DOHH2 (cell line): ENCODE measurements around the gene LDLR.
A peak's percentile ranks its signal among the peaks of the same experiment; 100 is the strongest.

Source experiments
- H3F3A ChIP-seq: fragments of 200-600 bp; sonication (generic), shearing (Covaris generic); 2 replicates; pipeline ENCODE4 v1.6.0; 2016; ENCODE audit warnings: antibody characterized with exemption, mild to moderate bottlenecking; ENCODE audit not compliant: control insufficient read depth, insufficient read depth
- H3K27ac ChIP-seq: fragments of 200-600 bp; sonication (generic); 2 replicates; pipeline ENCODE4 v1.5.1; 2014; ENCODE audit warnings: low read depth, mild to moderate bottlenecking, low read length, moderate library complexity
- H3K27me3 ChIP-seq: fragments of 200-600 bp; sonication (generic); 2 replicates; pipeline ENCODE4 v1.6.1; 2014; ENCODE audit warnings: mild to moderate bottlenecking, low read length, mixed read lengths; ENCODE audit not compliant: control insufficient read depth
- H3K36me3 ChIP-seq: fragments of 200-600 bp; sonication (generic); 2 replicates; pipeline ENCODE4 v1.6.1; 2014; ENCODE audit warnings: mild to moderate bottlenecking, low read length, moderate library complexity, mixed read lengths; ENCODE audit not compliant: control insufficient read depth
- H3K4me1 ChIP-seq: fragments of 200-600 bp; sonication (generic); 2 replicates; pipeline ENCODE4 v1.6.1; 2014; ENCODE audit warnings: mild to moderate bottlenecking, low read length, mixed read lengths; ENCODE audit not compliant: control insufficient read depth
- H3K4me2 ChIP-seq: fragments of 200-600 bp; sonication (generic); 2 replicates; pipeline ENCODE4 v1.6.0; 2014; ENCODE audit warnings: mild to moderate bottlenecking, low read length, moderate library complexity
- H3K4me3 ChIP-seq: fragments of 200-600 bp; sonication (generic); 2 replicates; pipeline ENCODE4 v1.5.1; 2014; ENCODE audit warnings: mild to moderate bottlenecking, low read length, mixed read lengths
- H3K79me2 ChIP-seq: fragments of 200-600 bp; sonication (generic); 2 replicates; pipeline ENCODE4 v1.6.1; 2014; ENCODE audit warnings: mild to moderate bottlenecking, low read length, mixed read lengths; ENCODE audit not compliant: control insufficient read depth
- H3K9me2 ChIP-seq: fragments of 200-600 bp; sonication (generic); replicated peaks from 2 replicates; pipeline ENCODE4 v1.6.1; 2014; ENCODE audit warnings: mild to moderate bottlenecking, low read length, mixed read lengths; ENCODE audit not compliant: control insufficient read depth
- H3K9me3 ChIP-seq: fragments of 200-600 bp; sonication (generic); 2 replicates; pipeline ENCODE4 v1.6.1; 2014; ENCODE audit warnings: antibody characterized with exemption, low read length, mixed read lengths; ENCODE audit not compliant: control insufficient read depth, insufficient read depth
- H4K20me1 ChIP-seq: fragments of 200-600 bp; sonication (generic); 2 replicates; pipeline ENCODE4 v1.6.0; 2014; ENCODE audit warnings: low read depth, mild to moderate bottlenecking, antibody characterized with exemption, low read length, moderate library complexity; ENCODE audit not compliant: control insufficient read depth, insufficient read depth
- CTCF ChIP-seq: fragments of 200-600 bp; sonication (generic); IDR thresholded peaks from one replicate; pipeline ENCODE4 v1.5.1; 2014; ENCODE audit warnings: antibody characterized with exemption, mild to moderate bottlenecking, low read depth, low read length; ENCODE audit not compliant: poor library complexity, severe bottlenecking
- EZH2phosphoT487 ChIP-seq: fragments of 200-600 bp; sonication (generic); IDR thresholded peaks from 2 replicates; pipeline ENCODE4 v1.6.1; 2017; ENCODE audit warnings: borderline replicate concordance, mild to moderate bottlenecking, antibody characterized with exemption, low read length, moderate library complexity, mixed read lengths

The LDLR gene

GRCh38 chr19:11125994-11126685 lies 36.9 kb downstream of the LDLR start:
- Histone ChIP-seq H3K9me3 (no peaks in the 10 kb centered on the region), H3K27ac (no peak overlapping the region), H3K4me2 (no peak overlapping the region), H3K79me2 (no peaks in the 10 kb centered on the region), H3K4me3 (no peak overlapping the region), H4K20me1 (peaks cover 9% of the 10 kb centered on the region; the same call in 1 of the 2 replicates), H3K27me3 (no peaks in the 10 kb centered on the region), H3K9me2 (no peaks in the 10 kb centered on the region), H3K4me1 (peaks cover 5% of the 10 kb centered on the region), H3F3A (peaks cover 12% of the 10 kb centered on the region; the same call in 1 of the 2 replicates), H3K36me3 (peaks cover 67% of the 10 kb centered on the region)
- TF ChIP-seq CTCF (peak; percentile 81), EZH2phosphoT487 (no peak)

- TF ChIP-seq CTCF (no peak), EZH2phosphoT487 (no peak)
- Histone ChIP-seq H3K4me2 (no peak overlapping the region), H3K9me2 (no peaks in the 10 kb centered on the region), H3K27ac (no peak overlapping the region), H3F3A (peaks cover 21% of the 10 kb centered on the region), H3K4me1 (peaks cover 10% of the 10 kb centered on the region), H3K36me3 (peaks cover 80% of the 10 kb centered on the region), H3K27me3 (no peaks in the 10 kb centered on the region), H3K9me3 (no peaks in the 10 kb centered on the region), H3K79me2 (no peaks in the 10 kb centered on the region; the same call in 1 of the 2 replicates), H4K20me1 (peaks cover 14% of the 10 kb centered on the region; the same call in 1 of the 2 replicates), H3K4me3 (no peak overlapping the region)
Measured at GRCh38 chr19:11127905-11128304, 38.6 kb downstream of the LDLR start.

- Histone ChIP-seq H3K9me3 (no peaks in the 10 kb centered on the region), H3K4me3 (no peak overlapping the region), H3K4me1 (peaks cover 13% of the 10 kb centered on the region), H3K4me2 (no peak overlapping the region), H3F3A (peaks cover 30% of the 10 kb centered on the region), H3K9me2 (no peaks in the 10 kb centered on the region), H4K20me1 (peaks cover 14% of the 10 kb centered on the region; the same call in 1 of the 2 replicates), H3K27ac (no peak overlapping the region), H3K79me2 (no peaks in the 10 kb centered on the region; the same call in 1 of the 2 replicates), H3K36me3 (peaks cover 61% of the 10 kb centered on the region), H3K27me3 (no peaks in the 10 kb centered on the region)
- TF ChIP-seq EZH2phosphoT487: no peak
- peak; percentile 86 for TF ChIP-seq CTCF
Measured at GRCh38 chr19:11130824-11131455, 41.7 kb downstream of the LDLR start.
